GM19239 (cell line): ENCODE data around the gene MYO10.

Experiments
- DNase-seq: peaks from one replicate; pipeline ENCODE4 v3.0.0; 2011; ENCODE audit warnings: low spot score; ENCODE audit not compliant: insufficient read length
- FAIRE-seq: peaks from 2 replicates; lab custom pipeline; 2011; peaks lifted over from hg19 to GRCh38; lab: Jason Lieb, UNC

Gene MYO10

GRCh38 chr5:16944816-16945562 is 8.9 kb upstream of the MYO10 start:
- FAIRE-seq (no peak), DNase-seq (no peak)

- FAIRE-seq (no peak), DNase-seq (no peak)
These were observed 8.0 kb upstream of the MYO10 start for GRCh38 chr5:16943846-16944678.

GRCh38 chr5:16937503-16938161 is 1.5 kb upstream of the MYO10 start:
- DNase-seq (no peak), FAIRE-seq (no peak)

GRCh38 chr5:16936989-16937438 is 926 bp upstream of the MYO10 start:
- DNase-seq: no peak
- no peak for FAIRE-seq

- FAIRE-seq (no peak), DNase-seq (peak; percentile 42)
These were observed 598 bp downstream of the MYO10 start for GRCh38 chr5:16935231-16936149.

GRCh38 chr5:16934677-16935153 is 1.4 kb downstream of the MYO10 start:
- FAIRE-seq: no peak
- no peak for DNase-seq

GRCh38 chr5:16934123-16934522 is 2.0 kb downstream of the MYO10 start:
- peak; percentile 69 for DNase-seq
- FAIRE-seq: no peak

- DNase-seq (no peak), FAIRE-seq (no peak)
These were observed 2.8 kb downstream of the MYO10 start for GRCh38 chr5:16933337-16933736.

- DNase-seq: no peak
- no peak for FAIRE-seq
These were observed 3.7 kb downstream of the MYO10 start for GRCh38 chr5:16932401-16932800.

- FAIRE-seq: no peak
- DNase-seq: no peak
These were observed 4.6 kb downstream of the MYO10 start for GRCh38 chr5:16931334-16932110.

GRCh38 chr5:16930496-16930895 is 5.6 kb downstream of the MYO10 start:
- FAIRE-seq: no peak
- no peak for DNase-seq

- FAIRE-seq (no peak), DNase-seq (no peak)
These were observed 6.3 kb downstream of the MYO10 start for GRCh38 chr5:16929831-16930230.

- DNase-seq (no peak), FAIRE-seq (no peak)
These were observed 6.7 kb downstream of the MYO10 start for GRCh38 chr5:16929347-16929746.

GRCh38 chr5:16927613-16928012 is 8.5 kb downstream of the MYO10 start:
- FAIRE-seq: no peak

GRCh38 chr5:16926417-16926816 is 9.7 kb downstream of the MYO10 start:
- FAIRE-seq: no peak
- DNase-seq: no peak

More at GRCh38 chr5:16927613-16928012, 8.5 kb downstream of the MYO10 start:
- no peak for DNase-seq

GRCh38 chr5:16924206-16924605 is 11.9 kb downstream of the MYO10 start:
- FAIRE-seq: no peak
- no peak for DNase-seq

GRCh38 chr5:16922430-16922829 is 13.7 kb downstream of the MYO10 start:
- FAIRE-seq (no peak), DNase-seq (no peak)

- FAIRE-seq: no peak
- no peak for DNase-seq
These were observed 14.9 kb downstream of the MYO10 start for GRCh38 chr5:16921211-16921610.
